ENCODE data around the gene ALDH2.

- TF ChIP-seq CTCF (IDR thresholded peaks at IDR 0.05) (no peak), EZH2 (IDR thresholded peaks at IDR 0.05; ENCODE audit: borderline replicate concordance, insufficient read depth, low read depth, low read length, poor library complexity, severe bottlenecking) (no peak)
Observed at GRCh38 chr12:111759271-111759670, 7.5 kb upstream of the ALDH2 start.

Data from B cell (primary cell).